Ammon's horn (tissue), 1 donor: ENCODE results near the gene CTNNAL1.
A peak's percentile ranks its signal among the peaks of the same experiment; 100 is the strongest.
"Not testable (repeated sequence)": the region's sequence is repeated elsewhere in the genome, so short reads cannot be mapped to it uniquely, and the experiment has no call there.

Source experiments
- DNase-seq: peaks from one replicate; pipeline ENCODE4 v3.0.0-alpha.2; 2016; ENCODE audit warnings: low spot score

CTNNAL1 gene

GRCh38 chr9:108983885-108984284, 29.4 kb downstream of the CTNNAL1 start:
- DNase-seq, result no peak

- DNase-seq, result no peak
Measured at GRCh38 chr9:108980893-108981292, 32.4 kb downstream of the CTNNAL1 start.

GRCh38 chr9:108978205-108978604, 35.1 kb downstream of the CTNNAL1 start:
- DNase-seq, result no peak

GRCh38 chr9:108973895-108974294, 39.4 kb downstream of the CTNNAL1 start:
- DNase-seq, result no peak

GRCh38 chr9:108972626-108973209, 40.6 kb downstream of the CTNNAL1 start:
- DNase-seq, result no peak

GRCh38 chr9:108972186-108972585, 41.1 kb downstream of the CTNNAL1 start:
- DNase-seq, result no peak

GRCh38 chr9:108971392-108971791, 41.9 kb downstream of the CTNNAL1 start:
- DNase-seq, result not testable (repeated sequence)

GRCh38 chr9:108967916-108968315, 45.4 kb downstream of the CTNNAL1 start:
- DNase-seq, result peak; percentile 39

- no peak for DNase-seq
Measured at GRCh38 chr9:108963459-108964143, 49.7 kb downstream of the CTNNAL1 start.

GRCh38 chr9:108961151-108961550, 52.1 kb downstream of the CTNNAL1 start:
- DNase-seq, result no peak

- DNase-seq, result no peak
Measured at GRCh38 chr9:108960331-108960730, 53.0 kb downstream of the CTNNAL1 start.

- no peak for DNase-seq
Measured at GRCh38 chr9:108956631-108957026, 56.7 kb downstream of the CTNNAL1 start.

- DNase-seq, result no peak
Measured at GRCh38 chr9:108956022-108956630, 57.2 kb downstream of the CTNNAL1 start.

- DNase-seq, result peak; percentile 76
Measured at GRCh38 chr9:108953983-108954574, 59.2 kb downstream of the CTNNAL1 start.

GRCh38 chr9:108951578-108951977, 61.7 kb downstream of the CTNNAL1 start:
- DNase-seq, result no peak

GRCh38 chr9:108950168-108950567, 63.1 kb downstream of the CTNNAL1 start:
- DNase-seq, result no peak

- DNase-seq, result no peak
Measured at GRCh38 chr9:108939975-108940374, 73.3 kb downstream of the CTNNAL1 start.

GRCh38 chr9:108937561-108938305, 75.6 kb downstream of the CTNNAL1 start:
- DNase-seq, result no peak

GRCh38 chr9:108934323-108934893, 78.9 kb downstream of the CTNNAL1 start, which contains the start of gene ABITRAM:
TSS of gene ABITRAM (plus strand) at chr9:108934400. CDS start at chr9:108934487, 87 bp downstream.
- DNase-seq, result peak; percentile 92

- DNase-seq, result peak; percentile 96
Measured at GRCh38 chr9:108933718-108934322, 79.5 kb downstream of the CTNNAL1 start, which contains the start of gene ELP1. TSS of gene ELP1 (minus strand) at chr9:108934124. CDS start at chr9:108931146, 2,978 bp downstream.

GRCh38 chr9:108933231-108933717, 80.0 kb downstream of the CTNNAL1 start:
- peak; percentile 20 for DNase-seq
